Uterus (tissue), 4 donors: ENCODE data around the gene INO80. TPM values are rescaled to one million over a fixed set of nuclear protein-coding genes. Genes with fewer than 3 reads are reported as not detected.

Source experiments
- DNase-seq, 2 donors: peaks; one replicate each; pipeline ENCODE4 v3.0.0-alpha.2; 2019 to 2020
- H3K27ac ChIP-seq, 2 donors: fragments of 200-600 bp; sonication (generic); 1 replicate in 1 of 2; 2 replicates in 1 of 2; pipeline ENCODE4 v1.5.1; 2016 to 2018
- H3K27me3 ChIP-seq, 2 donors: fragments of 200-600 bp; sonication (generic); one replicate each; pipeline ENCODE4 v1.5.1; 2018 to 2019; ENCODE audit warnings: control low read depth in 1 of 2
- H3K36me3 ChIP-seq, 2 donors: fragments of 200-600 bp; sonication (generic); one replicate each; pipeline ENCODE4 v1.5.1; 2019; ENCODE audit warnings: control low read depth in 1 of 2
- H3K4me1 ChIP-seq, 2 donors: fragments of 200-600 bp; sonication (generic); one replicate each; pipeline ENCODE4 v1.5.1; 2018 to 2019; ENCODE audit warnings: control low read depth in 1 of 2
- H3K4me3 ChIP-seq, 2 donors: fragments of 200-600 bp; sonication (generic); 1 replicate in 1 of 2; 2 replicates in 1 of 2; pipeline ENCODE4 v1.5.1; 2018 to 2019; ENCODE audit warnings: mild to moderate bottlenecking in 1 of 2
- H3K9me3 ChIP-seq, 2 donors: fragments of 200-600 bp; sonication (generic); one replicate each; pipeline ENCODE4 v1.5.1; 2019; ENCODE audit warnings: control low read depth in 1 of 2
- CTCF ChIP-seq, 4 experiments: fragments of 200-600 bp in 2 of 4; fragments of 450-650 bp in 2 of 4; sonication (generic) in 2 of 4; IDR thresholded peaks; one replicate each; pipeline ENCODE4 v1.5.1; 2016 to 2019; ENCODE audit warnings: antibody characterized with exemption in 4 of 4, mild to moderate bottlenecking in 2 of 4, moderate library complexity in 1 of 4
- POLR2A ChIP-seq, 2 donors: fragments of 450-650 bp; IDR thresholded peaks; one replicate each; pipeline ENCODE4 v1.6.1; 2016; ENCODE audit warnings: antibody characterized with exemption in 2 of 2, mild to moderate bottlenecking in 1 of 2, moderate library complexity in 1 of 2
- intact Hi-C: fragments of 100-400 bp; cut with DNase I; formaldehyde crosslinking; loops from one replicate; pipeline ENCODE4 v1.15.1; 2023; ENCODE audit warnings: low total_unique reads
- total RNA-seq, 4 donors: library from RNA; depleted of rRNA in 3 of 4; stranded (reverse); fragments of >200 nt in 3 of 4; gene quantifications; one replicate each; pipeline versions ENCODE4 v1.1.0 to v1.2.4, GENCODE V29; 2014 to 2023
- donor health status: DM: yes; HTN: yes; CAD: no.

The INO80 gene
- total RNA-seq, 4 donors from 2014 or later, result 28.7 to 33.3 (median 30.2) TPM

GRCh38 chr15:40995656-40996055 is 120.4 kb downstream of the INO80 start:
- no peaks in the 10 kb centered on the region for H3K9me3 ChIP-seq
- intact Hi-C loops, result no loop called here
- no peaks in the 10 kb centered on the region for H3K4me1 ChIP-seq
- H3K4me3 ChIP-seq, result no peak overlapping the region
- no peaks in the 10 kb centered on the region for H3K36me3 ChIP-seq
- TF ChIP-seq CTCF (IDR thresholded peaks at IDR 0.05) (no peak), POLR2A (IDR thresholded peaks at IDR 0.05) (no peak)
- no peak overlapping the region for H3K27ac ChIP-seq
- no peak for DNase-seq
- no peaks in the 10 kb centered on the region for H3K27me3 ChIP-seq

- no peaks in the 10 kb centered on the region for H3K4me1 ChIP-seq
- H3K27ac ChIP-seq, result peak overlapping the region in 1 of 2 donors; percentile 23
- no peaks in the 10 kb centered on the region for H3K36me3 ChIP-seq
- H3K27me3 ChIP-seq, result no peaks in the 10 kb centered on the region
- intact Hi-C loops, result no loop called here
- H3K9me3 ChIP-seq, result no peaks in the 10 kb centered on the region
- H3K4me3 ChIP-seq, result no peak overlapping the region
- TF ChIP-seq POLR2A (IDR thresholded peaks at IDR 0.05), result no peak
- TF ChIP-seq CTCF (IDR thresholded peaks at IDR 0.05), result no peak
- DNase-seq, result no peak
Observed at GRCh38 chr15:40992825-40993224, 123.3 kb downstream of the INO80 start.

DNA sequence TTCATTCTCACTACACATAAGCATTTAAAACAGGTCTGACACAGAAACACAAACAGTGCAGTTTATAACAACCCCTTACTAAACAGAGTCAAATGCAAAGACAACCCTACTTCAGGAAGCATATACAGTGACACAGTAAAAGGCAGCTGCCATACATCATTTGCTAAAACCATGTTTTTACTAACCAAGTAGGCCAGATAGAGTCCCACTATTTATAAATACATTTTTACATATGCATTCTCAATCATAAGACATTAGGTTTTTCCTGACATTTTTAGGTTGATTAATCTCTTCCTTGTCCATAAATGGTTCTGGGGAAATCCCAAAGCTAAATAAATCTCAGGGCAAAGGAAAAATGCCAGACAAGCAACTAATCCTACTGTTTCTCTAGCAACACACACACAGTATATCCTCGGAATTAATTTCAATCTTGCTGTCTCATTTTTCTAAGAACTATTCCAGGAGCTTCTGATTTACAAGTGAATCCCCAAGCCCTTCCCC is 123.8 kb downstream of the INO80 start:
- Histone ChIP-seq H3K4me1 (no peaks in the 10 kb centered on the region), H3K4me3 (no peak overlapping the region), H3K36me3 (no peaks in the 10 kb centered on the region), H3K27me3 (no peaks in the 10 kb centered on the region), H3K9me3 (no peaks in the 10 kb centered on the region), H3K27ac (no peak overlapping the region)
- TF ChIP-seq CTCF (IDR thresholded peaks at IDR 0.05) (no peak), POLR2A (IDR thresholded peaks at IDR 0.05) (no peak)
- intact Hi-C loops, result no loop called here
- no peak for DNase-seq

DNA sequence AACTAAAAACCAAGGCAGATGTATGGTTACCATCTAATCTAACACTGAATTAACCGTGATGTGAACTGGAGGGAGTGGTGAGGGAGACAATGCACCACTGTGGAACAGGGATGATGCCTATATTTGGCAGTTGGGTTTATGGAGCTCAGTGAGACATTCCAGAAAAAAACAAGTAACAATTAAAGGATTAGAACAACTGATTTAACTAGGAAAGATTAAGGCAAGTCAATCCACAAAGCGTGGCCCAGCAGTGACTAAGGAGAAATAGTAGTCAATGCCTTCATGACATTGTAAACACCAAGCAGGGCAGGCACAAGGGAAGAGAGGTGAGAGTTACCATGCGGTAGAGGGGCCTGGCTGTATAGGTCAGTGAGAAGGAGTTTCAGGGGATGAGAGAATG is 124.7 kb downstream of the INO80 start:
- TF ChIP-seq CTCF (IDR thresholded peaks at IDR 0.05) (no peak), POLR2A (IDR thresholded peaks at IDR 0.05) (no peak)
- no peaks in the 10 kb centered on the region for H3K27me3 ChIP-seq
- no peak for DNase-seq
- H3K27ac ChIP-seq, result no peak overlapping the region
- intact Hi-C loops, result no loop called here
- H3K4me1 ChIP-seq, result no peaks in the 10 kb centered on the region
- H3K9me3 ChIP-seq, result no peaks in the 10 kb centered on the region
- no peak overlapping the region for H3K4me3 ChIP-seq
- H3K36me3 ChIP-seq, result no peaks in the 10 kb centered on the region

GRCh38 chr15:40990789-40991188 is 125.3 kb downstream of the INO80 start:
- intact Hi-C loops, result no loop called here
- no peaks in the 10 kb centered on the region for H3K36me3 ChIP-seq
- DNase-seq, result no peak

More at GRCh38 chr15:40990789-40991188, 125.3 kb downstream of the INO80 start:
- TF ChIP-seq CTCF (IDR thresholded peaks at IDR 0.05) (no peak), POLR2A (IDR thresholded peaks at IDR 0.05) (no peak)
- H3K9me3 ChIP-seq, result no peaks in the 10 kb centered on the region
- no peak overlapping the region for H3K27ac ChIP-seq
- H3K27me3 ChIP-seq, result no peaks in the 10 kb centered on the region
- H3K4me3 ChIP-seq, result no peak overlapping the region
- H3K4me1 ChIP-seq, result no peaks in the 10 kb centered on the region
